Kidney epithelial cell (primary cell): ENCODE results near the gene ACKR2. TPM values are rescaled to one million over a fixed set of nuclear protein-coding genes. Genes with fewer than 3 reads are reported as not detected.

Experiments used
- DNase-seq: peaks from one replicate; pipeline ENCODE4 v3.0.0-alpha.2; 2010; ENCODE audit warnings: low read depth
- H3K27me3 ChIP-seq: 2 replicates; pipeline ENCODE4 v1.6.0; 2011; ENCODE audit warnings: low read length; ENCODE audit not compliant: control insufficient read depth, insufficient read depth
- H3K36me3 ChIP-seq: 2 replicates; pipeline ENCODE4 v1.5.1; 2011; ENCODE audit warnings: low read length; ENCODE audit not compliant: control insufficient read depth, insufficient read depth
- H3K4me3 ChIP-seq: 2 replicates; pipeline ENCODE4 v1.5.1; 2011; ENCODE audit warnings: low read depth, mild to moderate bottlenecking, control low read depth, low read length
- CTCF ChIP-seq: IDR thresholded peaks from 2 replicates; pipeline ENCODE4 v1.5.1; 2011; ENCODE audit warnings: mild to moderate bottlenecking, moderate library complexity, low read length, control low read depth, inconsistent platforms; ENCODE audit not compliant: insufficient read depth, poor library complexity, severe bottlenecking
- total RNA-seq: library from RNA; depleted of rRNA; stranded (reverse); fragments of >200 nt; gene quantifications from 2 replicates; pipeline ENCODE4 v1.2.3, GENCODE V29; 2015

Gene ACKR2
- total RNA-seq, 1 donor from 2014 or later, result 6.2 TPM

GRCh38 chr3:42851228-42851834 lies 42.1 kb downstream of the ACKR2 start:
- no peak for TF ChIP-seq CTCF
- Histone ChIP-seq H3K36me3 (no peaks in the 10 kb centered on the region), H3K27me3 (peaks cover 2% of the 10 kb centered on the region), H3K4me3 (no peak overlapping the region)
- DNase-seq, result no peak

GRCh38 chr3:42852441-42852840 lies 43.2 kb downstream of the ACKR2 start:
- H3K4me3 ChIP-seq, result no peak overlapping the region
- DNase-seq, result no peak
- H3K27me3 ChIP-seq, result peaks cover 2% of the 10 kb centered on the region
- TF ChIP-seq CTCF, result no peak
- no peaks in the 10 kb centered on the region for H3K36me3 ChIP-seq

GRCh38 chr3:42853056-42853455 lies 43.8 kb downstream of the ACKR2 start:
- DNase-seq, result no peak
- TF ChIP-seq CTCF, result no peak
- Histone ChIP-seq H3K27me3 (peaks cover 2% of the 10 kb centered on the region), H3K4me3 (no peak overlapping the region), H3K36me3 (no peaks in the 10 kb centered on the region)

GRCh38 chr3:42853739-42854302 lies 44.6 kb downstream of the ACKR2 start:
- no peaks in the 10 kb centered on the region for H3K36me3 ChIP-seq
- no peak for DNase-seq
- no peak for TF ChIP-seq CTCF
- H3K27me3 ChIP-seq, result peaks cover 2% of the 10 kb centered on the region
- no peak overlapping the region for H3K4me3 ChIP-seq

GRCh38 chr3:42855219-42855546 lies 45.9 kb downstream of the ACKR2 start:
- H3K4me3 ChIP-seq, result no peak overlapping the region
- no peak for TF ChIP-seq CTCF
- no peaks in the 10 kb centered on the region for H3K36me3 ChIP-seq
- no peak for DNase-seq
- H3K27me3 ChIP-seq, result peaks cover 2% of the 10 kb centered on the region

- Histone ChIP-seq H3K4me3 (no peak overlapping the region), H3K27me3 (peaks cover 2% of the 10 kb centered on the region), H3K36me3 (no peaks in the 10 kb centered on the region)
- no peak for DNase-seq
- no peak for TF ChIP-seq CTCF
These were observed 46.5 kb downstream of the ACKR2 start for GRCh38 chr3:42855547-42856380.
